GM10248 (cell line): ENCODE results near the gene CPT1C.

ENCODE experiments used
- CTCF ChIA-PET: fragments of 300-600 bp; sonication (Branson Sonifier 250); formaldehyde crosslinking; extraction: SDS; loops from one replicate; lab custom pipeline; 2021; ENCODE audit warnings: antibody characterized with exemption; lab: Yijun Ruan, JAX
- POLR2A ChIA-PET: fragments of 350-650 bp; sonication (Branson Sonifier 250); formaldehyde crosslinking; extraction: SDS; loops from one replicate; lab custom pipeline; 2020; ENCODE audit warnings: antibody characterized with exemption; lab: Yijun Ruan, JAX
- DNase-seq: peaks from one replicate; pipeline ENCODE4 v3.0.0; 2012; ENCODE audit errors: extremely low spot score
- TF ChIP-seq, protein P1 (sequence below): IDR thresholded peaks from 2 replicates; pipeline ENCODE4 v1.5.1; 2012; ENCODE audit warnings: mild to moderate bottlenecking, low read depth; ENCODE audit errors: extremely low read depth, missing control alignments, control extremely low read depth

The CPT1C gene

GRCh38 chr19:49704888-49705642 lies 14.1 kb downstream of the CPT1C start:
- ChIA-PET POLR2A (no interaction called here), CTCF (interaction anchor here (1.0 to 2.6 kb wide), 4 partner anchors 9 to 198 kb away, joined by 3 to 7 read pairs (median 4); no protein-coding TSS in a partner anchor)
- no peak for DNase-seq
- TF ChIP-seq, protein P1, sequence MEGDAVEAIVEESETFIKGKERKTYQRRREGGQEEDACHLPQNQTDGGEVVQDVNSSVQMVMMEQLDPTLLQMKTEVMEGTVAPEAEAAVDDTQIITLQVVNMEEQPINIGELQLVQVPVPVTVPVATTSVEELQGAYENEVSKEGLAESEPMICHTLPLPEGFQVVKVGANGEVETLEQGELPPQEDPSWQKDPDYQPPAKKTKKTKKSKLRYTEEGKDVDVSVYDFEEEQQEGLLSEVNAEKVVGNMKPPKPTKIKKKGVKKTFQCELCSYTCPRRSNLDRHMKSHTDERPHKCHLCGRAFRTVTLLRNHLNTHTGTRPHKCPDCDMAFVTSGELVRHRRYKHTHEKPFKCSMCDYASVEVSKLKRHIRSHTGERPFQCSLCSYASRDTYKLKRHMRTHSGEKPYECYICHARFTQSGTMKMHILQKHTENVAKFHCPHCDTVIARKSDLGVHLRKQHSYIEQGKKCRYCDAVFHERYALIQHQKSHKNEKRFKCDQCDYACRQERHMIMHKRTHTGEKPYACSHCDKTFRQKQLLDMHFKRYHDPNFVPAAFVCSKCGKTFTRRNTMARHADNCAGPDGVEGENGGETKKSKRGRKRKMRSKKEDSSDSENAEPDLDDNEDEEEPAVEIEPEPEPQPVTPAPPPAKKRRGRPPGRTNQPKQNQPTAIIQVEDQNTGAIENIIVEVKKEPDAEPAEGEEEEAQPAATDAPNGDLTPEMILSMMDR = no peak

DNA sequence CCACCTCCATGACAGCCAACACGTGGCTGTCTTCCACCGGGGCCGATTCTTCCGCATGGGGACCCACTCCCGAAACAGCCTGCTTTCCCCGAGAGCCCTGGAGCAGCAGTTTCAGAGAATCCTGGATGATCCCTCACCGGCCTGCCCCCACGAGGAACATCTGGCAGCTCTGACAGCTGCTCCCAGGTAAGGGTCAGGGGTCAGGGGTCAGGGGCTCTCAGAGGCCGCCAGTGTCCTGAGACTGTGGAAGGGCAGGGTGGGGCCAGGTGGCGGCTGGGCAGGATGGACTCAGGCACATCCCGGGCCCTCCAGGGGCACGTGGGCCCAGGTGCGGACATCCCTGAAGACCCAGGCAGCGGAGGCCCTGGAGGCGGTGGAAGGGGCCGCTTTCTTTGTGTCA lies 15.0 kb downstream of the CPT1C start:
- TF ChIP-seq, protein P1 = no peak
- CTCF ChIA-PET = interaction anchor here (1.0 kb wide), 1 partner anchor 12 kb away, joined by 3 read pairs; no protein-coding TSS in a partner anchor
- DNase-seq = no peak
- POLR2A ChIA-PET = no interaction called here

- DNase-seq = peak; percentile 4
- ChIA-PET POLR2A (no interaction called here), CTCF (no interaction called here)
- TF ChIP-seq, protein P1 = no peak
These were observed 19.5 kb downstream of the CPT1C start for GRCh38 chr19:49710372-49710951.

GRCh38 chr19:49712397-49712859 lies 21.5 kb downstream of the CPT1C start:
- POLR2A ChIA-PET = no interaction called here

GRCh38 chr19:49713236-49713845 lies 22.4 kb downstream of the CPT1C start:
- CTCF ChIA-PET = interaction anchor here (1.4 kb wide), 1 partner anchor 9 kb away, joined by 3 read pairs; no protein-coding TSS in a partner anchor
- no peak for DNase-seq
- POLR2A ChIA-PET = interaction anchor here (0.6 kb wide), 1 partner anchor 38 kb away, joined by 3 read pairs; no protein-coding TSS in a partner anchor
- TF ChIP-seq, protein P1 = no peak

More at GRCh38 chr19:49712397-49712859, 21.5 kb downstream of the CPT1C start:
- no peak for DNase-seq
- TF ChIP-seq, protein P1 = no peak
- CTCF ChIA-PET = no interaction called here

GRCh38 chr19:49716154-49716553 lies 25.2 kb downstream of the CPT1C start:
- TF ChIP-seq, protein P1 = no peak
- DNase-seq = no peak
- ChIA-PET POLR2A (no interaction called here), CTCF (interaction anchor here (2.2 to 2.5 kb wide), 3 partner anchors 13 to 16 kb away, joined by 5 to 7 read pairs (median 7); no protein-coding TSS in a partner anchor)
